GM21529 (cell line): ENCODE measurements around the gene CNN3.

ENCODE experiments used
- ATAC-seq: cut with Tn5 transposase; IDR thresholded peaks from one replicate; pipeline ENCODE4 v1.9.1; 2021; ENCODE audit not compliant: unreplicated experiment

Gene CNN3

GRCh38 chr1:94892604-94893254 lies 34.2 kb downstream of the CNN3 start:
- no peak for ATAC-seq

- no peak for ATAC-seq
Measured at GRCh38 chr1:94888201-94888600, 38.7 kb downstream of the CNN3 start.

GRCh38 chr1:94887603-94888171 lies 39.2 kb downstream of the CNN3 start:
- no peak for ATAC-seq

- no peak for ATAC-seq
Measured at GRCh38 chr1:94887106-94887505, 39.8 kb downstream of the CNN3 start.

- ATAC-seq = no peak
Measured at GRCh38 chr1:94886361-94886760, 40.5 kb downstream of the CNN3 start.

- ATAC-seq = no peak
Measured at GRCh38 chr1:94884507-94884906, 42.4 kb downstream of the CNN3 start.

- ATAC-seq = no peak
Measured at GRCh38 chr1:94884106-94884505, 42.8 kb downstream of the CNN3 start.

- no peak for ATAC-seq
Measured at GRCh38 chr1:94883691-94884090, 43.2 kb downstream of the CNN3 start.

- ATAC-seq = no peak
Measured at GRCh38 chr1:94878329-94878728, 48.6 kb downstream of the CNN3 start.

GRCh38 chr1:94876362-94876761 lies 50.5 kb downstream of the CNN3 start:
- no peak for ATAC-seq

GRCh38 chr1:94875794-94876193 lies 51.1 kb downstream of the CNN3 start:
- ATAC-seq = no peak

- ATAC-seq = no peak
Measured at GRCh38 chr1:94874423-94874822, 52.5 kb downstream of the CNN3 start.

- no peak for ATAC-seq
Measured at GRCh38 chr1:94873520-94874351, 53.2 kb downstream of the CNN3 start.

- no peak for ATAC-seq
Measured at GRCh38 chr1:94872771-94873495, 54.0 kb downstream of the CNN3 start.

- no peak for ATAC-seq
Measured at GRCh38 chr1:94871031-94871430, 55.9 kb downstream of the CNN3 start.

- no peak for ATAC-seq
Measured at GRCh38 chr1:94866164-94866807, 60.6 kb downstream of the CNN3 start.

- ATAC-seq = no peak
Measured at GRCh38 chr1:94865360-94865759, 61.5 kb downstream of the CNN3 start.

- ATAC-seq = no peak
Measured at GRCh38 chr1:94864821-94865220, 62.1 kb downstream of the CNN3 start.

- no peak for ATAC-seq
Measured at GRCh38 chr1:94863919-94864318, 63.0 kb downstream of the CNN3 start.

GRCh38 chr1:94863297-94863911 lies 63.5 kb downstream of the CNN3 start:
- ATAC-seq = no peak

- no peak for ATAC-seq
Measured at GRCh38 chr1:94862718-94863117, 64.2 kb downstream of the CNN3 start.
